NCI-H2107 treated with DMSO at 0.1 percent for 48 hours (cell line): ENCODE measurements around the gene MLLT6.

Experiments used
- DNase-seq: peaks from one replicate; lab custom pipeline; 2025; ENCODE audit not compliant: unreplicated experiment; lab: John Stamatoyannopoulos, UW

MLLT6 gene

DNA sequence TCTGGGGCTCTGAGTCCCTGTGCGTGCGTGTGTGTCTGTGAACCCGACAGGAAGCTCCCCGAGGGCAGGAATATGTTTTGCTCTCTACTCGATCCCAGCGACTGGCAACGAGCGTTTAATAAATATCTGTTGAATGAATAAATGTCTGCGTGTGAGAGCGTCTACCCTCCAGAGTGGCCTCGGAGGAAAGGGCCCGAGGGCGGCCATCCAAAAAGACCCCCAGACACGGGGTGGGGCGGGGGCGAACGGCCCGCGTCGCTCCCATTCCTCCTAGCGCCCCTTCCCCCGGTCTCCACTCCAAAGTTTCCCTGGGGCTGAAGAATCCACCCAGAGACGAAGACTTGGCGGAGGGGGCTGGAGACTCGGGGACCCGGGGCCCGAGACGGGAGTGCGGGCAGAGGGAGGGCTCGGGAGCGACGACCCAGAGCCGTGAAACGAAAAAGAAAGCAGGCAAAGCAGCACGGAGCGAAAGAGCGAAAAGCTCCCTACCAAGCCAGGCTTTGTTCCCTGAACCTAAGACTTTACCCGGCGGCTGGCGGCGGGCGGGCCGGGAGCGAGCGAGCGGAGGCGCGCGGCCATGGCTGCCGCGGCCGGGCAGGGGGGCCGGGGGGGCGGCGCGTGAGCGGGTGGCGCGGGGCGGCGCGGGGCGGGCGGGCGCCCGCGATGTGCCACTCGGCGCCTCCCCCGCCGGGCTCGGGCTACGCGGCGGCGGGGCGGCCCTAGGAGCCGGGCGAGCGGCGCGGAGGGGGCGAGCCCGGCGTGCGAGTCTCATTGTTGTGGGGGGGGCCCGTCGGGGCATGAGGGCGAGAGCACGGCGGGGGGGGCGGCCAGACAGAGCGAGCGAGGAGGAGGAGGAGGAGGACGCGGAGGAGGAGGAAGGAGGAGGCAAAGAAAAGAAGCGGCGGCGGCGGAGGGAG lies at the start of gene MLLT6:
Gene MLLT6 (plus strand): TSS at position 668 of the 917 bp plus-strand sequence. CDS start 360 bp downstream, outside the sequence.
- peak; percentile 51 for DNase-seq

DNA sequence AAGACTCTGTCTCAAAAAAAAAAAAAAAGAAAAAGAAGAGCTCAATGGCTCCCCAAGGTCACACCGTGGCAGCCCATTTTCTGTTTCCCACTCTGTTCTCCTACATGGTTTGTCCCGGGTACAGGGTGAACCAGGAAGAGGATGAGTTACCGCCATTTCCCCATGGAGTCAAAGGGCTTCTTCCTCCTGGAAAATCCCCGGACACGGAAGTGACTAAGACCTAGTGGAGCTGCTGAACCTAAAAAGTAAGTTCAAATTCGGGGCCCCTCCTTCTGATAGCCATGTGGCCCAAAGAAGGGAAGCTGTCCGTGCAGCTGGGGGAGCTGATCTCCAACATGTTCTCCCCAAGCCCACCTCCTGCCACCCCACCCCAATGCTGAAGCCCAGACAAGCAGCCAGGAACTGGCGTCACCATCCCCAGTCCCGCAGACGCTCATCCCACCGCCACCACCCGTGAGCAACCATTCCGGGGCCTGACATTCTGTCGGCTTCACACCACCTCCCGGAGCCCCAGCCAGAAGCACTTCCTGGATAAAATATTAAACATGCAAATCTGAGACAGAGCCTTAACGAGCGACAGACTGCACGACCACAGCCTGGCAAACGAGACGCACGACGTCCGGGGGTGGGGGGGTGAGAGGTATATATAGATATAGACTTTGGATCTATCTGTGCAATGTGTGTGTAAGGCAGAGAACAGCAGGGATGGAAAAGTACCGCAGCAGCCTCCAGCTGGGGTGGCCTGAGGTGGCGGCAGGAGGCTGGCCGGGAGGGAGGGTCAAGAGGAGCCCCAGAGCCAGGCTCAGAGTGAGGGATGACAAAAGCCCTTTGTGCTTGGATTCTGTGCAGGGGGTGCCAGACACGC lies 47.9 kb upstream of the MLLT6 start:
- DNase-seq = no peak

DNA sequence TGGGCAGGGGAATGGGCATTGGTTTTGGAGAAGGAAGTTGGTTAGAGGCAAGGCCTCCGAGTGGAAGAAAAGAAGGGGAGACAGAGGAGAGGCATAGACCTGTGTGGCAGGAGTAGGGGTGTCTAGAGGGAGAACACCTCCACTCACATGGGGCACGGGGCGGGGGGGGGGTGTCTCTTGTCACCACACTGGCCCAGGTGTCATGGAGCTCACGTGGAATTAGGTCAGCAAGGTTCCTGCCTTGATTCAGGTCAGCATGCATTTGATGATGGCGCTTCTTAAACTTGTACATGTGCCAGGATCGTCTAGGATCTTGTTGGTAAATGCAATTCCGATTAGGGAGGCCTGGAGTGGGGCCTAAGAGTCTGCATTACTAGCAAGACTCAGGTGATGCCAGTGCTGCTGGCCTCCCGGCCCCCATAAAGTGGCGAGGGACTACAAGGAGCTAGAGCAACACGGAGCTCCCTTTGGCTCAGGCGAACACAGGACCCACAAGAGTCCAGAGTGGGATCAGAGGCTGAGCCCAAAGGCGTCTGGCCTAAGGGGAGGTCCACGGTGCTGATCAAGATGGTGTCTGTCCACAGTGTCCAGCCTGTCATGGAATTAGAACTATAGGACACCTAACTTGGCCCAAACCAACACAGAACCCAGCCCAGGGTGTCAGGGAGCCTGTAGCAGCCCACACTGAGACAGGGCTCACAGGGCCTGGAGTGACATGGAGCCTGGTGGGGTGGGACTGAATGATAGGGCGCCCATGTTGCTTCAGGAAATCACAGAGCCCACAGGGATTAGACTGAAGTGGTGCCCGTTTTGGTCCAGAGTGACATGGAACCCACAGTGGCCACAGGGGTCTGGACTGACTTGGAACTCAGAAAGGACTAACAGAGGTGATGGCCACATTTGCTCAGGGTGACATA lies 47.0 kb upstream of the MLLT6 start:
- DNase-seq = no peak

DNA sequence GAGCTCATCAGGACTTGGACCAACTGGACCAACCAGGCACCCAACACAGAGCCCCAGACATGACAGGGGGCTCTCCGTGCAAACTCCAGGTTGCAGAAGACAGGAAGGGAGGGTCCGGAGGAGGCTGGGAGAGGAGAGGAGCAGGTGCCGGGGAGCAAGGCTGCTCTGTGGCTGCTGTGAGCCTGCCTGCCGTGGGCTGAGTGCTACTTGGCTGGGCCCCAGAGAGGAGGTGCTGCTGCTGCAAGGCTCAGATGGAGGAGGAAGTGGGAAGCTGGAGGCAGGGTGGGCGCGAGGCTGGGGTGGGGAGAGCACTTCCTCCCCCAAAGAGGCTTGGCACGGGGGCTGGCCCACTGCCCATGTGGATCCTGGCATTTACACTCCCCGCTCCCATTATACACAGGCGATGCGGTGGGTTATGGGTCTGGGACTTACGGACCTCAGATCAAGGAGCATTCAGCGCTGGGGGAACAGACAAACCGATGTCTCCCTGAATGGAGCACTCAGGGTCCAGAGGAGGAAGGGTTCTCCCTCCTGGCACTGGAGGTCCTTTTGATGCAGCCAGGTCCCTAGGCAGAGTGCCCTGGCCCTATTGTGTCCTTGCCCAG lies 46.2 kb upstream of the MLLT6 start:
- DNase-seq = no peak

DNA sequence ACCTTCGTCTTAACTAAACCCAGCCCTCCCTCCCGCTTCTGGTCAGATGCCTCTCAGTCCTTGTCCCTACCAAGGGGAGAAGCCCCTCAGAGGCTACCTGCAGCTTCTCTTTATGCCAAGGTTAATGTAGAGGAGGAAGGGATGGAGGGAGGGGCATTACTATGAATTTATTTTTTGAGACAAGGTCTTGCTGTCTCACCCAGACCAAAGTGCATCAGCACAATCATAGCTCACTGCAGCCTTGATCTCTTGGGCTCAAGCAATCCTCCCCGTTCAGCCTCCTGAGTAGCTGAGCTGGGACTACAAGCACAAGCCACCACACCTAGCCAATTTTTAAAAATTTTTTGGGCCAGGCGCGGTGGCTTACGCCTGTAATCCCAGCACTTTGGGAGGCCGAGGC lies 45.7 kb upstream of the MLLT6 start:
- no peak for DNase-seq

- DNase-seq = no peak
Measured at GRCh38 chr17:38660097-38661025, 44.7 kb upstream of the MLLT6 start.

- peak; percentile 56 for DNase-seq
Measured at GRCh38 chr17:38663125-38663751, 41.8 kb upstream of the MLLT6 start.

GRCh38 chr17:38663964-38664644 lies 41.0 kb upstream of the MLLT6 start:
- no peak for DNase-seq

- DNase-seq = peak; percentile 41
Measured at GRCh38 chr17:38667099-38667786, 37.8 kb upstream of the MLLT6 start.

GRCh38 chr17:38667787-38668122 lies 37.3 kb upstream of the MLLT6 start:
- no peak for DNase-seq

DNA sequence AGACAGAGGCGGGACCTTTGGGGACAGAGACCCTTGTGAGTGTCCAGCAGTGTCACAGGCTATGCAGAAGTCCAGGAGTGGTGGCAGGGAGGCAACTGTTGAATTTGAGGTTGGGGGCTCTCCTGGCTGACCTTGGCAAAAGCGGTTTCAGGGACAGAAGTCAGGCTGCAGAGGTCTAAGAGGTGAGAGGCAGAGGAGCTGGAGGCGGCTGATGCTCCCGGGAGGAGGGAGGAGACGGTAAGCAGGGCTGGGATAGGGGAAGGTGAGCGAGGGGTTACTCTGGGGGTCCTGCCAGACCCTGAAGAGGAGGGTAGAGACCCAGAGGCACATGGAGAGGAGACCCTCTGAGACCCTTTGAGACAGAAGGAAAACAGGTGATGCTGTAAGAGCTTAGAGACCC lies 35.6 kb upstream of the MLLT6 start:
- DNase-seq = no peak

DNA sequence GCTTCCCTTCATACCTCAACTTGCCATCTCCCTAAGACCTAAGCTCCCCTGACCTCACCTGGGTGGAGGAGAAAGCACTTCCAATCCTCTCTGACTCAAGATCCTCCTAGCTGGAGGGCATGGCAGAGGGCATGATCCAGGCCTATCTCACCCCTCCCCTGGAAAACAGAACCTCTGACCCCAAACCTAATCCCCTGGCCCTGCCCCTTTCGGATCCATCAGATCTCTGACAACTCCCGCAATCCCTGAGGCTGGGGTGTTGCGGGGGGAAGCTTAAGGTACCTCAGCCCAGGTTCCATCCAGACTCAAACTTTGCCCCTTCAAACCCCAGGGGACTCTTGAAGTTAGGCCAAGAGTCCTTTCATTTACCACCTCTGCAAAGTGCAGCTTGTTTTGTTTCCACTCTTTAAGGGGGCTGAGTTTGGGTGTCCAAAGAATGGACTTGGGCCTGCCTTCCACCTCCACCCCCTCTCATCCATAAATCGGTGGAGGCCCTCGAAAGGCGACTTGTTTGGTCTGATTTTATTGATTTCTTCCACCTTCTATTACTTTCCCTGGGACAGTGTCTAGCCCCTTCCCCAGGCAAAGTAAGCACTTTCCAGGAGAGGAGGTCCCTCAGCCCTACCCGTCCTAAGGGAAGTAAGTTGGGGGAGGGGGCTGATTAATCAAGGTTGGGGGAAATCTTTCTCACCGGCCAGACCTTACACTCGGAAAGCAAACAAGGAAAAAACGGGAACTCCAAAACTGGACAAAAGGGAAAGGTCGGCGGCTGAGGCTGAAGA lies 32.9 kb upstream of the MLLT6 start:
- no peak for DNase-seq

DNA sequence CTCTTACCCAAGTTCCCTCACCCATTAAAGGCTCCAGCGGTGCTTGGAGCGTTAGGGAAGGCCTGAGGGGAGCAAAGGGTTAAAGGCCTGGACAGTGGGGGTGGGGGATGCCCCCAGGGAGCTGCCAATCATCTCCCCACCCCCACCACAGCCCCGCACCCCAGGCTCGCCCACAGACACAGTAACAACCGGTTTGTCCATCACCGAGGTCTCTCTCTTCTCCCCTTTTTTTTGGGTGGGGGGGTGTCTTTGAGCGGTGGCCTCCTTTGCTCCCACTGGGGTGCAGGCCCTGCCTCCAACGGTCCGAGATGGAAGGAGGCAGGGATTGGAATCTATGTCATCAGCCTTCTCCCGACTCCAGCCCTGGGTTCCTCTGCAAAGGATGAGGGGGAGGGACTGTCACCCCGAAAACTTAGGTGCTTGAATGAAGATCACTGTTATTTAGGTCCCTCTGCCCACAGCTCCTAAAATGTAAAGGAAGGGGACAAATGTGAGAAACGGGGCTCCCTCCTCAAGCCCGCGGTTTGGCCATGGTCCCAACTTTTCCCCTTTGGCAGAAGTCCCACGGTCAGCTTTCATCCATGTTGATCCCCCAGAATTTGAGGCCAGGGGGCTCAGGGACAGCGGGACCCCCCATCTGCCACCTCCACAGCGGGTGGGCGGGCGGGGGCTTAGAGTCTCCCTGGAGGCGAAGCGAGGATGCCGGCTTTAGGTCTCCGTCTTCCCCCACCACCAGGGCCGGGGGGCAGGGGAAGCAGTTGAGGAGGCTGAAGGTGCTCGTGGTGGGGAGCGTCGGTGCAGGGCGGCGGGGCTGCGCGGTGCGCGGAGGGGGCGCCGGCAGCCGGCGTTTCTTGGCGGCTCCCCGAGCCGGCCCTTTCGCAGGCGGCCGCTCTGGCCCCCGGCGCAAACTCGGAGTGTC lies 32.0 kb upstream of the MLLT6 start:
- no peak for DNase-seq

DNA sequence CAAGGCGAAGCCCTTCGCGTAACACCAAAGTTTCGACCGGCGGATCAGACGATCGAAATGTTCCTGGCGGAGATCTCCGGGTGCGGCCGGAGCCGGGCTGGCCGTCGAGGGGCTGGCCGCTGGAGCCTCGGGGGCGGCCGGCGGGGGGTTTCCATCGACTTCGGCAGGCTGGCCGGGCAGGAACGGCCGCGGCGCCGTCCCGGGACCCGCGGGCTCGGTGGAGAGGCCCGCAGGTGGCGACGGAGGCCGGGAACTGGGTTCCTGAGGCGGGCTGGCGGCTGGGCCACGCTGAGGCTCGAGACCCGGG lies 31.4 kb upstream of the MLLT6 start:
- no peak for DNase-seq

GRCh38 chr17:38674014-38674748 lies 30.9 kb upstream of the MLLT6 start:
- DNase-seq = no peak
